Lung (tissue), 12 donors: Measurements from ENCODE around the gene SCLT1. TPM values are rescaled to one million over a fixed set of nuclear protein-coding genes. Genes with fewer than 3 reads are reported as not detected.

ENCODE experiments used
- ATAC-seq: fragments of 200-7000 bp; cut with Tn5 transposase; one replicate; pipeline ENCODE4 v1.9.1; 2020; ENCODE audit warnings: moderate number of reproducible peaks; ENCODE audit not compliant: insufficient read depth, low FRiP score
- DNase-seq, 3 donors: peaks; one replicate each; pipeline ENCODE4 v3.0.0-alpha.2; 2013 to 2017
- H3K27ac ChIP-seq, 2 donors: one replicate each; pipeline ENCODE4 v1.5.1; 2013; ENCODE audit warnings: mild to moderate bottlenecking in 2 of 2, moderate library complexity in 2 of 2, control low read depth in 1 of 2, inconsistent platforms in 1 of 2, low read depth in 1 of 2, low read length in 1 of 2
- H3K27me3 ChIP-seq, 3 donors: one replicate each; pipeline ENCODE4 v1.5.1; 2013; ENCODE audit warnings: low read length in 2 of 3; ENCODE audit not compliant: control insufficient read depth in 3 of 3, insufficient read depth in 3 of 3
- H3K36me3 ChIP-seq, 4 donors: one replicate each; pipeline ENCODE4 v1.5.1; 2013; ENCODE audit warnings: low read length in 4 of 4, mild to moderate bottlenecking in 1 of 4, moderate library complexity in 1 of 4; ENCODE audit not compliant: control insufficient read depth in 4 of 4, insufficient read depth in 4 of 4
- H3K4me1 ChIP-seq, 5 donors: one replicate each; pipeline ENCODE4 v1.5.1; 2013; ENCODE audit warnings: low read length in 5 of 5, mild to moderate bottlenecking in 2 of 5, moderate library complexity in 1 of 5; ENCODE audit not compliant: control insufficient read depth in 5 of 5, insufficient read depth in 5 of 5
- H3K4me3 ChIP-seq: one replicate; pipeline ENCODE4 v1.5.1; 2013; ENCODE audit warnings: mild to moderate bottlenecking, control low read depth, moderate library complexity
- H3K9ac ChIP-seq, 2 donors: one replicate each; pipeline ENCODE4 v1.5.1; 2013; ENCODE audit warnings: low read length in 2 of 2, control low read depth in 1 of 2; ENCODE audit not compliant: insufficient read depth in 1 of 2
- H3K9me3 ChIP-seq, 4 donors: one replicate each; pipeline ENCODE4 v1.5.1; 2013; ENCODE audit warnings: low read length in 3 of 4, mild to moderate bottlenecking in 1 of 4, moderate library complexity in 1 of 4; ENCODE audit not compliant: control insufficient read depth in 4 of 4, insufficient read depth in 3 of 4
- whole genome bisulfite sequencing, 2 donors: extraction: QIAGEN DNeasy Blood & Tissue Kit; methylation state at CpG; one replicate each; pipeline ENCODE4 v1.1.7; 2013; 5-methylcytosine and 5-hydroxymethylcytosine counted together
- polyA plus RNA-seq, 2 donors: library from polyadenylated mRNA; stranded (reverse); fragments of 200-250 nt; gene quantifications; one replicate each; pipeline ENCODE4 v1.2.1, GENCODE V29; 2013
- total RNA-seq, 2 donors: library from RNA; depleted of rRNA in 1 of 2; stranded (reverse); fragments of >200 nt in 1 of 2; gene quantifications; one replicate each; pipeline ENCODE4 v1.2.1, GENCODE V29; 2014 to 2021
- TF ChIP-seq, protein P1 (sequence below): IDR thresholded peaks from 2 replicates; pipeline ENCODE4 v1.5.1; 2012; ENCODE audit warnings: mild to moderate bottlenecking; ENCODE audit errors: control extremely low read depth, extremely low read depth
- donor health status: control.
- donor health status: control.
- donor health status: Bipolar disorder and iron deficiency.
- donor health status: healthy.
- donor health status: DM: yes; HTN: yes; CAD: no.

The SCLT1 gene
- total and polyA plus RNA-seq, 4 donors = 4.3 to 31.8 (median 9.7) TPM

DNA sequence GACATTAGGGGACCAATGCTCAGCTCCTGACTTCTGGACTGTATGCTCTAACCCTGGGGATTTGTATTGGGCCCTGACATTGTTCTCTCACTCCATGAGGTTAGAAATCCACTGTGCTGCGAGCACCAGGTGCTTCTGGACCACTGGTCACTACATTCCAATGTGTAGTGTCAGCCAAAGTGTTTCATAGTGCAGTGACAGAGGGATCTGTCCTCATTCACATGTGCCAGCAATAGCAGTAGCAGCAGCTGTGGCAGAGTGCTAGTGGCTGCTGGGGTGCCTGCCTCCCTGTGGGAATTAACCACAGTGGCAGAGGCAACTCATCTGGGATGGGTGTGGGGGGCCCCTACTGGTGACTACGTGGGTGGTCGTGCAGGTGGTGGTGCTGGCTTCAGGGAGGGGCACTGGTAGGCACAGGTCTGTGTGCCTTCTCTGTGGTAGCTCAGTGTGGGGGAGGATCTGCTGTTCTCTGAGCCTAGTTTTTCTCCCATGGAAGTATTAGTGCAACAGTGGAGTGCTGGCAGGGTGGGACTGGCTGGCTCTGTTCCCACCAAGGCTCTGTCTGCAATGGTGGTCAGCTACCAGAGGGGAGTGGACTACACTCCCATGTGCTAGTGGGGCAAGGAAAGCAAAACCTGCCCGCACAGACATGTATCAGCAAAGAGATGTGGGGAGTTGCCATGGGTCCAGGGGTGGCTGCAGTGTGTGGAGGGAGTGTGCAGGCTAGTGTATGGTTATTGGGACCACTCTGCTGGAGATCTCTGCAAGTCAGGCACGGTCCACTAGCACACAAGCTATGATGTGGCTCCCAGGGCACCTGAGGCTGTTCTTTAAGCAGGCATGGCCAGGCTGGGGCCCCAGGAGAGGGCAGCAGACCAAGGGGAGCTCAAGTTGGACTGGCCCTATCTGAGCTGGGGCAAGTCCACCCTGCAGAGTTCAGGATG, 78.5 kb downstream of the SCLT1 start:
- DNase-seq (no peak), ATAC-seq (no peak)
- Histone ChIP-seq H3K4me1 (no peaks in the 10 kb centered on the region), H3K27me3 (no peaks in the 10 kb centered on the region), H3K9ac (no peak overlapping the region), H3K9me3 (peaks cover 3 to 9% (median 6%) of the 10 kb centered on the region in 4 donors), H3K27ac (no peak overlapping the region), H3K36me3 (peaks cover 0 to 4% (median 2%) of the 10 kb centered on the region in 4 donors), H3K4me3 (no peak overlapping the region)
- WGBS, 2 donors = 96 to 97% methylated on average over 5 of the region's 5 CpGs
- TF ChIP-seq, protein P1, sequence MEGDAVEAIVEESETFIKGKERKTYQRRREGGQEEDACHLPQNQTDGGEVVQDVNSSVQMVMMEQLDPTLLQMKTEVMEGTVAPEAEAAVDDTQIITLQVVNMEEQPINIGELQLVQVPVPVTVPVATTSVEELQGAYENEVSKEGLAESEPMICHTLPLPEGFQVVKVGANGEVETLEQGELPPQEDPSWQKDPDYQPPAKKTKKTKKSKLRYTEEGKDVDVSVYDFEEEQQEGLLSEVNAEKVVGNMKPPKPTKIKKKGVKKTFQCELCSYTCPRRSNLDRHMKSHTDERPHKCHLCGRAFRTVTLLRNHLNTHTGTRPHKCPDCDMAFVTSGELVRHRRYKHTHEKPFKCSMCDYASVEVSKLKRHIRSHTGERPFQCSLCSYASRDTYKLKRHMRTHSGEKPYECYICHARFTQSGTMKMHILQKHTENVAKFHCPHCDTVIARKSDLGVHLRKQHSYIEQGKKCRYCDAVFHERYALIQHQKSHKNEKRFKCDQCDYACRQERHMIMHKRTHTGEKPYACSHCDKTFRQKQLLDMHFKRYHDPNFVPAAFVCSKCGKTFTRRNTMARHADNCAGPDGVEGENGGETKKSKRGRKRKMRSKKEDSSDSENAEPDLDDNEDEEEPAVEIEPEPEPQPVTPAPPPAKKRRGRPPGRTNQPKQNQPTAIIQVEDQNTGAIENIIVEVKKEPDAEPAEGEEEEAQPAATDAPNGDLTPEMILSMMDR = no peak

DNA sequence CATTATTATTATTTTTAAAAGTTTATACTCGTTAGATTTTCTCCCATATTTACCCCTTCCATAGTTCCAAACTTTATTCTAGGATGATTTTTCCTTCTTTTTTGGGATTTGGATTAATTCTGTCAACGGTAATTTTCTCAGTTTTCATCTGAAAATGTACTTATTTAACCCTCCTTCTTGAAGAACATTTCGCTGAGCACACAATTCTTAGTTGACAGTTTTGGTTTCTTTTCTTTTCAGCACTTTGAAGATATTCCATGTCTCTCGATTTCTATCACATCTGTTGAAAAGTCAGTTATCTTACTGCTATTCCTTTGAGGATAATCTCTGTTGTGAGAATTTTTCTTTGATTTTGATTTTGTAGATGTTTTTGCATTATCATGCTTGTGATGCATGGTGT, 85.2 kb downstream of the SCLT1 start:
- H3K27ac ChIP-seq = no peak overlapping the region
- ATAC-seq (no peak), DNase-seq (no peak)
- WGBS, 2 donors = 95 to 97% methylated on average over 4 of the region's 4 CpGs
- TF ChIP-seq, protein P1 = no peak
- no peak overlapping the region for H3K9ac ChIP-seq
- H3K4me3 ChIP-seq = no peak overlapping the region
- H3K36me3 ChIP-seq = no peaks in the 10 kb centered on the region
- H3K27me3 ChIP-seq = no peaks in the 10 kb centered on the region
- H3K9me3 ChIP-seq = peaks cover 0 to 9% (median 4%) of the 10 kb centered on the region in 4 donors
- no peaks in the 10 kb centered on the region for H3K4me1 ChIP-seq

DNA sequence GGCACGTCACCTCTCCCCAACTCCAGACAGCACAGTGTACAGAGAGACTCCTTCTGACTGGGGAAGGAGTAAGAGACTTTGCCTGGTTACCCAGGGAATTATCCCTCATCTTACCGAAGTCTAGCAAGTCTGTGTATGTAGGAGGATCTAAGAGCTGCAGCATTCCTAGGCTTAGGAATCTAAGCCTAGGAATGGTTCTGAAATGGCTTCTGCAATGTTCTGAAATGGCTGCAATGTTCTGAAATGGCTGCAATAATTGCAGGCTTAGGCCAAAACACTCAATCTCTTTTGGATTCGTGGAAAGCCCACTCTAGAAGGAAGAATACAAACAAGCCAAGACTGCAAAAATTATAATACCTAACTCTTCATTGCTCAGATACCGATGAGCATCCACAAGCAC, 106.4 kb downstream of the SCLT1 start:
- Histone ChIP-seq H3K9ac (no peak overlapping the region), H3K4me3 (no peak overlapping the region), H3K27me3 (no peaks in the 10 kb centered on the region), H3K36me3 (peaks cover 0 to 4% (median 1%) of the 10 kb centered on the region in 4 donors), H3K9me3 (no peaks in the 10 kb centered on the region), H3K4me1 (no peaks in the 10 kb centered on the region), H3K27ac (no peak overlapping the region)
- ATAC-seq (no peak), DNase-seq (no peak)
- TF ChIP-seq, protein P1 = no peak
- WGBS, 2 donors = 97 to 100% methylated on average over 4 of the region's 4 CpGs
